NT2/D1 (cell line): ENCODE data around the gene ATF3.

Source experiments
- SUZ12 ChIP-seq: IDR thresholded peaks from 2 replicates; pipeline ENCODE4 v1.6.1; 2011; ENCODE audit not compliant: insufficient read length, insufficient read depth; ENCODE audit errors: extremely low read depth
- YY1 ChIP-seq: IDR thresholded peaks from 2 replicates; pipeline ENCODE4 v1.6.1; 2011; ENCODE audit not compliant: insufficient read length, insufficient read depth
- ZNF274 ChIP-seq: IDR thresholded peaks from 2 replicates; pipeline ENCODE4 v1.6.1; 2011; ENCODE audit warnings: mild to moderate bottlenecking, low read depth, low read length

GRCh38 chr1:212669600-212669999, 61.0 kb downstream of the ATF3 start:
- no peak for TF ChIP-seq SUZ12
- no peak for TF ChIP-seq YY1
- no peak for TF ChIP-seq ZNF274
